GM12875 (cell line): ENCODE results near the gene ARPC2.
A peak's percentile ranks its signal among the peaks of the same experiment; 100 is the strongest.
"Not testable (repeated sequence)": the region's sequence is repeated elsewhere in the genome, so short reads cannot be mapped to it uniquely, and the experiment has no call there.

ENCODE experiments used
- H3K4me3 ChIP-seq: one replicate; pipeline ENCODE4 v1.5.1; 2011; ENCODE audit warnings: low read depth, low read length, control low read depth
- TF ChIP-seq, protein P1 (sequence below): IDR thresholded peaks from 2 replicates; pipeline ENCODE4 v1.5.1; 2011; ENCODE audit warnings: low read depth, mild to moderate bottlenecking, control low read depth, inconsistent platforms, low read length, moderate library complexity, borderline replicate concordance; ENCODE audit not compliant: insufficient read depth

The ARPC2 gene

DNA sequence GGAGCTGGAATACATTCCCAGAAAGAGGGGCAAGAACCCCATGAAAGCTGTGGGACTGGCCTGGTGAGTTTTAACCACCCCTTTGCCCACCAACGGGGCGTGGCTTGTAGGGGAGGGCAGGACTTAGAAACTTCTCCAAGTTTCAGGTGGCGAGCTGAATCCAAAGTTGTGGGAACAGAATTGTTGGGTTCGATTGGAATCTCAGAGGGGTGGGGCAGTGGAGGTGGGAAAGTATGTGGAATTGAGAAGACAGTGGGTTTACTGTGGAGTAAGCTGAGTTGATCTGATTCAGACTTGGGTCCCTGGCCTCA, 54.5 kb downstream of the ARPC2 start:
- H3K4me3 ChIP-seq, result no peak overlapping the region
- TF ChIP-seq, protein P1, sequence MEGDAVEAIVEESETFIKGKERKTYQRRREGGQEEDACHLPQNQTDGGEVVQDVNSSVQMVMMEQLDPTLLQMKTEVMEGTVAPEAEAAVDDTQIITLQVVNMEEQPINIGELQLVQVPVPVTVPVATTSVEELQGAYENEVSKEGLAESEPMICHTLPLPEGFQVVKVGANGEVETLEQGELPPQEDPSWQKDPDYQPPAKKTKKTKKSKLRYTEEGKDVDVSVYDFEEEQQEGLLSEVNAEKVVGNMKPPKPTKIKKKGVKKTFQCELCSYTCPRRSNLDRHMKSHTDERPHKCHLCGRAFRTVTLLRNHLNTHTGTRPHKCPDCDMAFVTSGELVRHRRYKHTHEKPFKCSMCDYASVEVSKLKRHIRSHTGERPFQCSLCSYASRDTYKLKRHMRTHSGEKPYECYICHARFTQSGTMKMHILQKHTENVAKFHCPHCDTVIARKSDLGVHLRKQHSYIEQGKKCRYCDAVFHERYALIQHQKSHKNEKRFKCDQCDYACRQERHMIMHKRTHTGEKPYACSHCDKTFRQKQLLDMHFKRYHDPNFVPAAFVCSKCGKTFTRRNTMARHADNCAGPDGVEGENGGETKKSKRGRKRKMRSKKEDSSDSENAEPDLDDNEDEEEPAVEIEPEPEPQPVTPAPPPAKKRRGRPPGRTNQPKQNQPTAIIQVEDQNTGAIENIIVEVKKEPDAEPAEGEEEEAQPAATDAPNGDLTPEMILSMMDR, result no peak

DNA sequence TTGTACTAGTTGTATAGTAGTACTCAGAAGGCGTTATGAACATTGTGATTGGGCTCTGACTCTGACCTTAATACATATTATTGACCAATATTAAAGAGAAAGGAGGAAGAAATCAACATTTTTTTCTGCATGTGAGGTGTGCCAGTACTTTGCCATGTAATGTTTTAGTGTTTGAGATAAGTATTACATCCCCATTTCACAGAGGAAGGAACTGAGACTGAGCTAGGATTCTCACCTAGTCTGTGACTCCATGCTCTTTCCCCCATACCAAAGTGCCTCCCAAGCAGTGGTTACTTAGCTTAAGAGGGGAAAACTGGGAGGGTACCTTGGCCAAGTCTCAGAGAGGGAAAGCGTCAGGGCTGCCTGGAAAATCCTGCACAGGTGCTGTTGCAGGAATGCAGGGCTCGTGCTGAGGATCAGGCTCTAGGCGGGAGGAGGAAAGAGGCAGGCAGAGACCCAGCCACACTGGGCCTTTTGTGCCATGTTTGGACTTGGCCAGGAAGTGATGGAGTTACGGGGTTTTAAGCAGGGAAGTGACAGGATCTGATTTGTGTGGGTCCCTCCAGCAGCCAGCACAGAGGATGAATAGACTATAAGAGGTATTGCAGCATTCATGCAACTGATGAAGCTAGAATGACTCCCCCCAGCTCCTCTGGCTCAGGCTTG, 55.0 kb downstream of the ARPC2 start:
- TF ChIP-seq, protein P1, result no peak
- no peak overlapping the region for H3K4me3 ChIP-seq

DNA sequence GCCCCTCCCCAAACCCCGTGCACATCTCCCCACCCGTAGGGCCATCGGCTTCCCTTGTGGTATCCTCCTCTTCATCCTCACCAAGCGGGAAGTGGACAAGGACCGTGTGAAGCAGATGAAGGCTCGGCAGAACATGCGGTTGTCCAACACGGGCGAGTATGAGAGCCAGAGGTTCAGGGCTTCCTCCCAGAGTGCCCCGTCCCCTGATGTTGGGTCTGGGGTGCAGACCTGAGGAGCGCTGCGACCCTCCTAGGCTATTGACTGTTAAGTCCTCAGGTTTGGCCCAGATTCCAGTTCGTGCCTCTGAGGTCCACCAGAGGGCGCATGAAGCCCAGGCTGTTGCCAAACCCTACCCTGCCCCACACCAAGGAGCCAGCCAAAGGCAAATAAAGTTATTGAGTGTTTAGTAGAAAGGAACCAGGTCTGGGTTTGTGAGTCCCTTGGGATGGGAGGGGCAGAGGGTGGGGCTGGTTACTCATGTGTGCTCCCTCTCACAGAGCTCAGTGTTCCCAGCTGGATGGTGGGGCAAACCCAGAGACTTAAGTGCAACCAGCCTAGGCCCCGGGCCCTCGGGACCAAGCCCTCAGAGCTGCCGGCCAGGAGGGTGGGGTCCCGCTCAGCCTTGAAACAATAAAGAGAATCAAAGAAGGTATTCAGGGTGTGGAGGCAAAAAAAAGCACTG, 55.7 kb downstream of the ARPC2 start:
- TF ChIP-seq, protein P1, result peak; percentile 92
- H3K4me3 ChIP-seq, result no peak overlapping the region

DNA sequence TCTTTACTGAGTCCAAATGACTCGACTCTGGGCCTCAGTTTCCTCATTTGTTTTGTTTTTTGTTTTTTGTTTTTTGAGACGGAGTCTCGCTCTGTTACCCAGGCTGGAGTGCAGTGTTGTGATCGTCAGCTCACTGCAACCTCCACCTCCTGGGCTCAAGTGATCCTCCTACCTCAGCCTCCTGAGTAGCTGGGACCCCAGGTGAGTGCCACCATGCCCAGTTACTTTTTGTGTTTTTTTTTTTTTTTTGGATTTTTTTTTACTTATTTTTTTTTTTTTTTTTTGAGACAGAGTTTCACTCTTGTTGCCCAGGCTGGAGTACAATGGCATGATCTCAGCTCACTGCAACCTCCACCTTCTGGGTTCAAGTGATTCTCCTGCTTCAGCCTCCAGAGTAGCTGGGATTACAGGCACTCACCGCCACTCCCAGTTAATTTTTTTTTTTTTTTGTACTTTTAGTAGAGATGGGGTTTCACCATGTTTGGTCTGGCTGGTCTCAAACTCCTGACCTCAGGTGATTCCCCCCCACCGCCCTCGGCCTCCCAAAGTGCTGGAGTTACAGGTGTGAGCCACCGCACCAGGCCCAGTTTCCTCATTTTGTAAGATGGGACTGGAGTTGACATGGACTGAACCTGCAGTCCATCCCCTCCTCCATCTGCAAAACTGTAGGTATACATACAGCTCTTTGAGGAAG, 56.4 kb downstream of the ARPC2 start:
- H3K4me3 ChIP-seq, result not testable (repeated sequence)

DNA sequence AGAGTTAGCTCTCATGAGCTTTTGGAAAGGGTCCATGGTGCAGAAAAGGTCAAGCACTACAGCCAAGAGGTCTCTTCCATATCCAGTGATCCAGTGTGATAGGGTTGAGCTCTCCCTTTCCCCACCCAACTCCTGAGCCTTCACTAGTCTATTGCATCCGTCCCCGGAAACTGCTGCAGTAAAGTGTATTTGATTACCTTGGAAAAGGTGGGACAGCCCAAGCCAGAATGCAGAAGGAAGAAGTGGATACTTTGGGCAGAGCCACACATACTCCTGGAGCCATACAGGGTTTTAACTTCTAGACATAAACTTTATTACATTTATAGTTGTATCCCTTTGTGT, 56.9 kb downstream of the ARPC2 start:
- no peak overlapping the region for H3K4me3 ChIP-seq
- TF ChIP-seq, protein P1, result no peak

DNA sequence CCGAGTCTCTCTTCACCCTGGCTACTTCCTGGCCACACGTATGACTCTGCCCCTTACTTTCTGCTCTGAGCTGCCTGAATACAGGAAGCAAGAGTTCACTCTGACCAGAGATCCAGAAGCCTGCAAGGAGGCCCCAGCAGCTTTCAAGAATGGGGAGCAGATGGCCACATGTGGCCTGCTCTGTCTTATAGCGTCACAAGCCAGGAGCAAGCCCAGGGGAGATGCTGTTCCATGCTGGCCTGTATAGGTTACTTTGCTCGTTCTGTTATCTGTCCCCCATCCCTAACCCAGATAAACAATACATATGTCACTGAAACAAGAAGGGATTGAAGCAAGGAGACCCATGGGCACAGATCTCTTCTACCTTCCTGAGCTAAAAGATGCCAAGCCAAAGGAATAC, 57.6 kb downstream of the ARPC2 start:
- no peak overlapping the region for H3K4me3 ChIP-seq
- TF ChIP-seq, protein P1, result no peak

DNA sequence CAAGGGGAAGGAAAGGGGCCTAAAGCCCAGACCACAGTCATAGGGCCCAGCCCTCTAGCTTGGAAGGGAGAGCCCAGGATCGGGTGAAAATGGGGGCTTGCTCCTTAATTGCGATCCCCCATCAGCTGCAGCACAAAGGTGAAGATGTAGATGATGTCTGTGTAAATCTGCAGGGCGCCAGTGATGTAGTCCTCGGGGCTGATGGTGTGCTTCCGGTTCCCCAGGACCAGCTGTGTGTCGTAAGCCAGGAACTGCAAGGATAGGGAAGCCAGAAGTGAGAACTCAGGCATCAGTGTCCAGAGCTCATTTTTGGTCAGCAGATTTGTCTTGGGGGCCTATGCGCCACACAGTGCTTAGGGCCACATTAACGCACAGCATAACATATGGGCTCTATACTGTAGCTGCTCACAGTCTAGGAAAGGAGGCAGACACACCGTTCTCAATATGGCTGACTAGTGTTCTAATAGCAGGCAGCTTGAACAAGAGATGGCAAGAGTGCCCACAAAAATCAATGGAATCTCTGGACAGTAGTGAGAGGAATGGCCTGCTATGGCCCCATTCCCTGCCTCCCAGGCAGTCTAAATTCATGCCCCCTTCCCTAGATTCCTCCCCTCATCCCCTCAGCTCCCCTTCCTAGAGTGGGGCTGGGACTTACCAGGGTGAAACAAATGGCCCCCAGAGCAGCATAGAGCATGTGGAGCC, 58.5 kb downstream of the ARPC2 start:
- H3K4me3 ChIP-seq, result no peak overlapping the region
- TF ChIP-seq, protein P1, result no peak
